ENCODE measurements around the gene IL22RA1.

- TF ChIP-seq CTCF (conservative IDR thresholded peaks at IDR 0.05 in 1 of 2, IDR thresholded peaks at IDR 0.05 in 1 of 2; ENCODE audit: low read depth in 1 of 2, low read length in 2 of 2) (no peak), EZH2 (IDR thresholded peaks at IDR 0.05; ENCODE audit: low read length, missing control alignments) (no peak)
These were observed 39.1 kb downstream of the IL22RA1 start for GRCh38 chr1:24103879-24104278.

All from fibroblast of lung (primary cell).